NCI-H2029 (cell line): ENCODE measurements around the gene CAMTA1.

Experiments used
- DNase-seq: peaks from one replicate; lab custom pipeline; 2025; lab: John Stamatoyannopoulos, UW

Gene CAMTA1

GRCh38 chr1:7196036-7196911, 411.0 kb downstream of the CAMTA1 start:
- DNase-seq, result no peak

- no peak for DNase-seq
These were observed 413.4 kb downstream of the CAMTA1 start for GRCh38 chr1:7198664-7199063.

- no peak for DNase-seq
These were observed 414.0 kb downstream of the CAMTA1 start for GRCh38 chr1:7199077-7199779.

- DNase-seq, result peak; percentile 46
These were observed 422.8 kb downstream of the CAMTA1 start for GRCh38 chr1:7207875-7208646.

GRCh38 chr1:7208647-7209180, 423.5 kb downstream of the CAMTA1 start:
- DNase-seq, result no peak

- no peak for DNase-seq
These were observed 424.1 kb downstream of the CAMTA1 start for GRCh38 chr1:7209336-7209735.

GRCh38 chr1:7218210-7218832, 433.1 kb downstream of the CAMTA1 start:
- DNase-seq, result peak; percentile 52

- DNase-seq, result peak; percentile 73
These were observed 433.8 kb downstream of the CAMTA1 start for GRCh38 chr1:7219031-7219430.

- no peak for DNase-seq
These were observed 434.8 kb downstream of the CAMTA1 start for GRCh38 chr1:7220007-7220406.

GRCh38 chr1:7220712-7221252, 435.5 kb downstream of the CAMTA1 start:
- no peak for DNase-seq

GRCh38 chr1:7221826-7222694, 436.8 kb downstream of the CAMTA1 start:
- no peak for DNase-seq

- DNase-seq, result no peak
These were observed 437.4 kb downstream of the CAMTA1 start for GRCh38 chr1:7222695-7223015.

- no peak for DNase-seq
These were observed 438.3 kb downstream of the CAMTA1 start for GRCh38 chr1:7223334-7224080.

GRCh38 chr1:7224081-7224534, 438.9 kb downstream of the CAMTA1 start:
- DNase-seq, result no peak

- DNase-seq, result peak; percentile 86
These were observed 439.4 kb downstream of the CAMTA1 start for GRCh38 chr1:7224644-7225043.

GRCh38 chr1:7225711-7226505, 440.7 kb downstream of the CAMTA1 start:
- DNase-seq, result no peak

GRCh38 chr1:7227654-7228053, 442.4 kb downstream of the CAMTA1 start:
- DNase-seq, result no peak

GRCh38 chr1:7228252-7228961, 443.2 kb downstream of the CAMTA1 start:
- peak; percentile 23 for DNase-seq
